Measurements from ENCODE around the gene FADS1.

The FADS1 gene

DNA sequence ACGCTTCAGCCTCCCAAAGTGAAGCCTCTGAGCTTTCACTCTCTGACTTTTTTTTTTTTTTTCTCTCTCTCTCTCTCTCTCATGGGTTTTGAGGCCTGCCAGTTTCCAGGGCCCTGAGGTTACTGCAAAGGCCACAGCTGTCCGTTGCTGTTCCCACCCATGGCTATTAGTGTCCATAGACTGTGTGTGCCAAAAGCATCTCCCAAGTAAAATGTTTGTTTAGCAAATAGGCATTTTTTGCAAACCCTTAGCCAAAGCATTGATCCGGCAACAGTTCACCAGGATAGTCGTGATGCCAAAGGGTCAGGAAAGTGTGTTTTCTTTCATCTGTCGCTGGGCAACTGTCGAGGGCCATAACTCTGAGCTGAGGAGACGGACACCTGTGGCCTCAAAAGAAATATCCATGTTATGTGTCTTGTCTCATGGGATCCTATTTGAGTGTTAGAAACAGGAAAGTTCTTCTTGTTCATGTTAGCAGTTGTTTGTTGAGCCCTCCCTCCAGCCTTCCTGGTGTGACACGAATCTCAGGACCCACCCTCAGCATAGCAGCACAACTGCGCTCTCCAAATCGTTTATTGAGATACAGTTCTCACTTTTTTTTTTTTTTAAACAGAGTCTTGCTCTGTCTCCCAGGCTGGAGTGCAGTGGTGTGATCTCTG, 29.7 kb upstream of the FADS1 start:
- no peak for DNase-seq (ENCODE audit: low read depth in 1 of 2, low spot score in 1 of 2)

DNA sequence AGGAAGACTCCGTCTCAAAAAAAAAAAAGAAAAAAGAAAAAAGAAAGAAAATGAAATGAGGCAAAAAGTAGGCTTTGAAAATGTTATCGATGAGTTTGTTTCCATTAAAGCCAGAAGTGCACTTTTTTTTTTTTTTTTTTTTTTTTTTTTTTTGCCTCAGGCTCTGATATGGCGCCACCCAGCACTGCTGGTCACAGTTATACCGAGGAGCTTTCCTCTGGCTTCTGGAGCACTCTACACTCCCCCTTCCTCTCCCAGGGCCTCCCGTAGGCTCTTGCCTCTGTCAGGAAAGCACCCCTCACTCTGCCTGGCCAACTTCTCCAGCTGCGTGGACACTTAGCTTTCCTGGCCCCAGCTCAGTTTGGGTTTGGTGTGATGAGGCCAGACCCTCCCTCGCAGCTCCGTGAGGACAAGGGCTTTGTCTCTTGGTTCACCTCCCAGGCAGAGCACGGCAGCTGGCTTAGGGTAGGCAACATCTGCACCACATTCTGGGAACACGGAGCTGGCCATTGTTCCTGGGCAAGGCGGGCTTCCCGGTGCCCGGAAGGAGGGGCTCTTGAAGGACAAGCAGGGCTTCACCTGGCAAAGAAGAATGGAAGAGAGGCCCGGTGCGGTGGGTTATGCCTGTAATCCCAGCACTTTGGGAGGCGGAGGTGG, 28.2 kb upstream of the FADS1 start:
- DNase-seq (ENCODE audit: low read depth in 1 of 2, low spot score in 1 of 2), result no peak

DNA sequence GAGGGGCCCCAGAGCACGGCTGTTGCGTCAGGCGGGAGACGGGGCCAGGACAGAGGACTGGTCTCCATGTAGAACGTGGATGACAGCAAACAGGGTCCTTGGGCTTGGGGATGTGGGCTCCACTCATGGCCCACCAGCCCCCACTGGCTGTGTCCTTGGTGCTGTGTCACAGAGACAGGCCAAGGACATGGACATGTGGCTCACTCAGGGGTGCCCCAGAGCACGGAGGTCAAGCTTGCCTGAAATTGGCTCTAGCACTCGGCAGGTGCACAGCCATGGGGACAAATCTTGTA, 25.7 kb upstream of the FADS1 start:
- DNase-seq (ENCODE audit: low read depth in 1 of 2, low spot score in 1 of 2), result no peak

DNA sequence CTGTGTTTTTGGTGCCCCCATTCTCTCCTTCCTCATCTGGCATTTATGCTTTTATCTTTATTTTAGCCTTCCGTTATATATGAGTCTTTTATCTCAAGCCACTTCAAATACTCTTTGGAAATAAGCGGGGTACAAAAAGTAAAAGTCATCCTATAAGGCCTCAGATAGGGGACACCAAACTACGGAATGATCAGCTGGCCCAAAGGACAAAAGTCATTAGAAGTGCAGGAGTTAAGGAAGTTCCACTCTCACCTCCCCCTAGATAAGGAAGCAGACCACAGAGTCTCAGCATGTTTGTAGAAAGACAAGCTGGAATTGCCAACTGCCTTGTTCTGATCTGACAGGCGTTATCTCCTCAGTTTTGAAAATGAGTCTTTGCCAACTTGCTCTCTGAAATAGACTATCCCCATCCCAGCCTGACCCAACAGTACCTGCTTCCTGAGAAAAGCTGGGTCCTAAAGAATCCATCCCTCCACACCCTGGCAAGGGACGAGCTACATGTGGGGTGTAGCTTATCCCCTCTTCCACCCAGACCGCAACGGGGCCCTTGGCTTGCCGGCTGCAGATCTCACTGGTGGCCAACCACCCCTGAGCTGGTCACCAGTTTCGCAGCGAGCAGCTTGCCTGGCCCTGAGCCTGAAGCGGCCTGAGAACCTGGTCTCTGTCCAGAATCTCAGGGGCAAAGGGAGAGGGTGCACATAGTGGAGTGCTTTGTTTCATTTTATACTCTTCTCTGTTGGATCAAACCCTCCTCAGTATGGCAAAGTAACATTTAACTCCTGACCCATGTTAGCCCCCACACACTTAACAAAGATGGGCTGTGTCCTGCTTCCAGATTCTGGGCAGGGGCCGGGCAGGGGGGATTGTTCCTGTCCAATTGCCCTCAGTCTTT, 25.1 kb upstream of the FADS1 start:
- no peak for DNase-seq (ENCODE audit: low read depth in 1 of 2, low spot score in 1 of 2)

DNA sequence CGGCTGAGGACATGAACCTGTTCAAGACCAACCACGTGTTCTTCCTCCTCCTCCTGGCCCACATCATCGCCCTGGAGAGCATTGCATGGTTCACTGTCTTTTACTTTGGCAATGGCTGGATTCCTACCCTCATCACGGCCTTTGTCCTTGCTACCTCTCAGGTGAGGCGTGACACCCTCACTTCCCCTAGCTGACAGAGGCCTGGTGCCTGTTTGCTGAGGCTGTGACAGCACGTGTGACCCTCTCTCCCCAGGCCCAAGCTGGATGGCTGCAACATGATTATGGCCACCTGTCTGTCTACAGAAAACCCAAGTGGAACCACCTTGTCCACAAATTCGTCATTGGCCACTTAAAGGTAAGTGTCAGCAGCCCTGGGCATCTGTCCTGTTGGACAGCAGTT, 23.6 kb upstream of the FADS1 start:
- DNase-seq (ENCODE audit: low read depth in 1 of 2, low spot score in 1 of 2), result no peak

DNA sequence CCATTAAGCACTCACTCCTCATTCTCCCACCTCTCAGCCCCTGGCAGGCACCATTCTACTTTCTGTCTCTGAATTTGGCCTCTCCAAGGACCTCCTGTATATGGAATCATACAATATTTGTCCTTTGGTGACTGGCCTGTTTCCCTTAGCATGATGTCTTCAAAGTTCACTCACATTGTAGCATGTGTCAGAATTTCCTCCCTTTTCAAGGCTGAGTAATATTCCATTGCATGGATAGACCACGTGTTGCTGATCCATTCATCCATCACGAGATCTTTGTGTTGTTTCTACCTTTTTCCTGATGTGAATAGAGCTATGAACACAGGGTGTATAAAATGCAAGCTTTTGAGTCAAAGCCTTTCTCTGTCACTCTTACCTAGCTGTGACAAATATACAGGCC, 22.9 kb upstream of the FADS1 start:
- DNase-seq (ENCODE audit: low read depth in 1 of 2, low spot score in 1 of 2), result no peak

DNA sequence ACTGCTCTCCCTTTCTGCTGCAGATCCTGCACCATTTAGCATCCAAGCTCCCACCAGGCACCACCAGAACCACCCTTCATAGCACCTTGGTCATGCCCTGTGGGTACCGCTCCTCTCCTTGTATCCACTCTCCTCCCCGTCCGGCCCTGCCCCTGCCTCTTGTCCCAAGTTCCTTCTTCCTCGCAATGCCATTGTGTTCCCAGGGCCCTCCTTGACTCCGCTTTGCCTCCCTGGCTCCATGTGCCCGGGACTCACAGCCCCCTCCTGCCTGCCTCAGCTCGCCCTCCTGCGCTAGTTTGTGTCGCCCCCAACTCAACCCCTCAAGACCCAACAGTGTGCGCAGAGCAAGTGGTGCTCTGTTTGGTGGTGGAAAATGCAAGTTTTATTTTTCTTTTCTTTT, 22.1 kb upstream of the FADS1 start:
- no peak for DNase-seq (ENCODE audit: low read depth in 1 of 2, low spot score in 1 of 2)

DNA sequence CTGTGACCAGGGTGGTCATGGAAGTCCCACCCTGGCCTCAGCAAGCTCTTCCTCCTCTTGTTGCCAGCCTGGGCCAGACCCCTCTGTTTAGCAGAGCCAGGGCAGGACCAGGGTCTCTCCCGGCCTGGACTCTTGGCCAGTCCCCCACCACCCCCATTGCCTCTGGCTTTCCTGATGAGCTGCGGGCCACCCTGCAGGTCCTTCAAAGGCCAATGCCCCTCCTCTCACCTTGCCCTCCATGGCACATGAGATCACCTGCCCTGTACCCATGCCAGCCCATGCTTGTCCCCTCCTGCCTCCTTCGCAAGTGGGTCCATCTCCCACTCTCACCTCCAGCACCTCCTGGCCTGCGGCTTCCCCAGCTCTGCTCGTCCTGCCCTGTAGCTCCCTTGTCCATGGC, 21.7 kb upstream of the FADS1 start:
- no peak for DNase-seq (ENCODE audit: low read depth in 1 of 2, low spot score in 1 of 2)

DNA sequence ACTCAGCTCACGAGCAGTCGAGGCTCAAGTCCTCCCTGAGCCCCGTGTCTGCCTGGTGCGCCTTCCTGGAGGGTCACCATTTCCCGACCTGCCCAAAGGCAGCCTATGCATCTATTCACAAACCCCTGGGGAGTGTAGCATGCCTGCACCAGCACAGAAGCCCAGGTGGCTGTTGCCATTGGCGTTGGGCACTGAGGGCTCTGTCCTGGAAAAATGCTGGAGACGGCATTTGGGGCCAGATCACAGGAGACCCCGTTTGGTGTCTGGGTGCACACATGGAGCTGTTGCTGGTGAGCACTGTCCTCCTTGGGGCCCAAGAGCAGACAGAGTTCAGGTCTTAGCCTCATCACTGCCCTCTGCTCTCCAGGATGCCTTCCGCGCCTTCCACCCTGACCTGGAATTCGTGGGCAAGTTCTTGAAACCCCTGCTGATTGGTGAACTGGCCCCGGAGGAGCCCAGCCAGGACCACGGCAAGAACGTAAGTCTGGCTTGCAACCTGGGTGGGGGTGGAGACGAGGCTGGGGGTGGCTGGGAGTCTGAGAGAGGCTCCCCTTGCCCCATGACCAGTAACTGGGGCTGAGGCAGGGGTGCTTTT, 20.7 kb upstream of the FADS1 start:
- DNase-seq (ENCODE audit: low read depth in 1 of 2, low spot score in 1 of 2), result no peak

DNA sequence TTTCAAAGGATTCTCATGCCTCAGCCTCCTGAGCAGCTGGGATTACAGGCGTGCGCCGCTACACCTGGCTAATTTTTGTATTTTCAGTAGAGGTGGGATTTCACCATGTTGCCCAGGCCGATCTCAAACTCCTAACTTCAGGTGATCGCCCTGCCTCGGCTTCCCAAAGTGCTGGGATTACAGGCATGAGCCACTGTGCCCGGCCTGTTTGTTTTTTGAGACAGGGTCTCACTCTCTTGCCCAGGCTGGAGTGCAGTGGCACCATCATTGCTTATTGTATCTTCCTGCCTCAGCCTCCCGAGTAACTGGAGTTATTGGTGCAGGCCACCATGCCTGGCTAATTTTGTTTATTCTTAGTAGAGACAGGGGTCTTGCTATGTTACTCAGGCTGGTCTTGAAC, 19.4 kb upstream of the FADS1 start:
- DNase-seq (ENCODE audit: low read depth in 1 of 2, low spot score in 1 of 2), result no peak

DNA sequence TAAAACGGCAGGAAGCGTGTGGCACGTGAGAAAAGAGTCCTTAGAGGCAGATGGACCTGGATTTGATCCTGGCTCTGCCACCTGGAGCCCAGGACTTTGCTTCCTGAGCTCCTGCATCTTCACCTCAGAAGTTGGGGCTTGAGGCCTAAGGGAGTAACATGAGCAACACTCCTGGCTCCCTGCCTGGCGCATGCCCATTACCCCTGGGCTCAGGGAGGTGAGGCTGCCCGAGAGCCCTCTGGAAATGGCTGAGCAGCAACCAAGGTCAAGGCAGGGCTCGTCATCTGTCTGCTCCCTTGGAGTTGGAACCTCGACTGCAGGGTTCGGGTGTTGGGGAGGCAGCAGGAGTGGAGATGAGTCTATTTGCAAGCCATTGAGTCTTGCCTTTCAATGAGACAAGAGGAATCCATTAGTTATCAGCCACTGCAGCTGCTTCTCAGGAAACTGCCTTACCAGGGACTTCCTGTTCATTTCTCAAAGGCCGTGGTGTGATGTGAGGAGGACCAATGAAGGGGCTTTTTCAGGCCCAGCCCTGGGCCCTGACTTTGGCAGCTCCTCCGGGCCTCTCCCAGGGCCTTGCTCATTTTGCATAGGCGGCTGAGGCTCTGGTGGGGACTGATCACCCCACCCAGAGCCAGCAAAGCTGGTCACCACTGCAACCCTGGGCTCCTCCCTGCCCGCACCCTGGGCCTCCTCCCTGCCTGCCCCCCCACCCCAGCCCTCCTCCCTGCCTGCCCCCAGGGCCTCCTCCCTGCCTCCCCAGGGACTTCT, 17.7 kb upstream of the FADS1 start:
- no peak for DNase-seq (ENCODE audit: low read depth in 1 of 2, low spot score in 1 of 2)

DNA sequence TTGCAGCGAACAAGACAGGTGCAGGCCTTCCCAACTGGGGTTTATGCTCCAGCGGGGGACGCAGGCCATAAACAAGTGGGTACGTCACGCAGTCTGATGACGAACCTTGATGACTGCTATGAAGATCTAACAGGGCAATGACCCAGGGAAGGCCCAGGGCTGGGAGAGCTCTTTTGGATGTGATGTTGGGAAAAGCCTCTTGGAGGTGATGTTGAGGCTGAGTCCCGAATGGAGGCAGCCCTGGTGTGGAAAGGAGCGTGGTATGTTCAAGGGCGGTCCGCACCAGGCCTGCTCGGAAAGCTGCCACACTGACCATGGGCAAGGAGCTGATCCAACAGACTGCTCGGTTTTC, 17.1 kb upstream of the FADS1 start:
- DNase-seq (ENCODE audit: low read depth in 1 of 2, low spot score in 1 of 2), result no peak

DNA sequence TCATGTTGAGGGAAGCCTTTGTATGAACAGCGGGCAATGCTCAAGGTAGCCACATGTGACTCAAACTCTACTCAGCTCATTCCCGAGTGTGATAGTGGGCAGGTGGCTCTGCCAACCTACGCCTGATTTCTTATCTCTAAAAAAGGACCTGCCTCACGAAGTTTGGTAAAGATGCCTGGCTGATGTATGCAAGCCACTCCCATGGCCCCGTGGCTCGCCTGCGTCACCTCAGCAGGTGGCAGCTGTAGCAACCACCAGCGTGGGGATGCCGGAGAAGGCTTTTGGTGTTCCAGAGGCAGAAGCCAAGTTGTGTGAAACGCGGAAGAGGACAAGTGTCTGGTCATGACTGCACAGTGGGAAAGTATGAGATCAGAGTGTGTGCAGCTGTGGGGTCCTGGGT, 16.7 kb upstream of the FADS1 start:
- DNase-seq (ENCODE audit: low read depth in 1 of 2, low spot score in 1 of 2), result no peak

DNA sequence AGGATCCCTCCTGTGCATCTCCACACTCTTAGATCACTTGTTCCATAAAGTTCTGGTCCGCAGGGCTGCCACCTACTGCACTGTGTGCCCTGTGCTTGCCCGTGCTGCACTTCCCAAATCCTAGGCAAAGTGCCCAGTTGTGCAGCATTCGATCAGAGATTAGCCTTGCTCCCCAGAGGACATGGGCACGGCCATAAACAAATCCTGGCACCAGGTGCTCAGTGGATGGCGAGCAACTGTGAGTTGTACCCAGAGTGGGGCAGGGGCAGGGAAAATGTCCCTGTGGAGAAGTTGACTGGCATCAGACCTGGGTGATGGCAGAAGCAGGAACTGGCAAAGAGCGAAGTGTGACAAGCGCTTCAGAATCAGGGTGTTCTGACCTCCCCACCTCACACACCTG, 16.0 kb upstream of the FADS1 start:
- no peak for DNase-seq (ENCODE audit: low read depth in 1 of 2, low spot score in 1 of 2)

DNA sequence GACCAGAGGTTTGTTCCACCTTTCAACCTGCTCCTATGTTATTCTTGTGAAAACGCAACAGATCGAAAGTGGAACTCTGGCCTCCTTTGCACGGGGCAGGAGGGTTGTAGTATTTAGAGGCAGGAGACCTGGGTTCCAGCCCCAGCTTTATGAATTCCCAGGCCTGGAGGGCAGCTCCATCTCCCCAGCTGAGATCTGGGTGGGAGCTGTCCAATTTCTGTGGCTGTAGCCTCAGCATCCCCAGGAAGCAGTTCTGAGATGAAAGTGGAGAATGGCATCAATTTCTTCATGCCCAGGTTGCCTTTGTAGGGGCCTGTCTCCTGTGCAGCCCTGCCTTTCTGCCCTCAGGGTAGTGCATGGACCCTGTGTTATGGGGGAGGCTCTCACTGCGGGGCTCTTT, 15.4 kb upstream of the FADS1 start:
- DNase-seq (ENCODE audit: low read depth in 1 of 2, low spot score in 1 of 2), result no peak

DNA sequence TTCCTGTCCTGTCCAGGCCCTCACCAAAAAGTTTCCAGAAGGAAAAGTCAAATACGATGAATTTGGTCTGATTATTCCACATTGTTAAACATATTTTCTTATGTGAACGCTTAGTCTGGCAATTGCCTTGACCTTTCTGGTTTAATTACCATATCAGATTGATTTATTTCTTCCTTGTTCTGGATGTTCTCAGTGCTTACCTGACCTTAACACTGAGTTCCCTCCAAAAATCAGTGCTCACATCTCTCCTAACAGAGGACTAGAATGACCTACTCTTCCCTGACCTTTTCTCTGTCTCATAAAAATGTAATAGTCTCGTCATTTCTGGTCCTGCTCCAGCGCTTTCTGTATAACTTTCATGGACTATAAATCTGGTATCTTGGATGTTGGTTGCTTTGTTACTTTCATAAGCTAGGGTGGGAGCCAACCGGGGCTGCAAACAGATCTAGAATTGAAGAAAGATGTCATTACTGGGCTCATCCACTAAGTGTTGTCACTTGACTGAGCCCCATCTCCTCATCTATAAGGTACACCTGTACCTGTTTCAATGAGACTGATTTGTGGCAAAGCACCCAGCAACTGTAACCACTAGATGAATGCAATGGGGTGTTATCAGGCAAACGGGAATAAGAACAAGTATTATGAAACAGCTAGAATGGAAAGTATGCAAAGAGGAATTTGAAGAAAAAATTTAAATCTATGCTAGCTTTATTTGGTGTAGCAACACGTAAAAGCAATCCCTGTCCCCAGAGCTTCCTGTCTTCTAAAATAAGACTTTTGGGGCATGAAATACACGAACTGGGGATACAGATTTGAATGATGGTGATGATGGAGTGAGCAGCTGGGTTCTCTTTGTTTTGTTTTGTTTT, 13.7 kb upstream of the FADS1 start:
- DNase-seq (ENCODE audit: low read depth in 1 of 2, low spot score in 1 of 2), result no peak

DNA sequence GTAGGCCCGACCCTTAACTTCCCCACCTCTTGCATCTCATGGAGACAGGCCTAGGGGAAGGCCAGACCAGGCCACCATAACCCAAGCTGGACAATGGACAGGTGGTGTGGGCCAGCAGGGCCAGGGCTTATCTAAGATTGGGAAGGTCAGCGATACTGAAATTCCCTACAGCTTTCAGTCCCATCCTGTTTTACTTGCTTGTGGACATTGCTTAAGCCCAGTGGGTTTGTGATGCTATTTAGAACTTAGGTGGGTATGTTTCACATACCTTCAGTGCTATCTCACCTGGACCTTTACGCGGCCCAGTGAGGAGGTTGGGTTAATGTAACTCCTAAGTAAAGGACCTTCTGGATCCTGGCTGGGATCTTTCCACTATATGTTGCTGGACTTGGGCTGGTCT, 13.0 kb upstream of the FADS1 start:
- no peak for DNase-seq (ENCODE audit: low read depth in 1 of 2, low spot score in 1 of 2)

DNA sequence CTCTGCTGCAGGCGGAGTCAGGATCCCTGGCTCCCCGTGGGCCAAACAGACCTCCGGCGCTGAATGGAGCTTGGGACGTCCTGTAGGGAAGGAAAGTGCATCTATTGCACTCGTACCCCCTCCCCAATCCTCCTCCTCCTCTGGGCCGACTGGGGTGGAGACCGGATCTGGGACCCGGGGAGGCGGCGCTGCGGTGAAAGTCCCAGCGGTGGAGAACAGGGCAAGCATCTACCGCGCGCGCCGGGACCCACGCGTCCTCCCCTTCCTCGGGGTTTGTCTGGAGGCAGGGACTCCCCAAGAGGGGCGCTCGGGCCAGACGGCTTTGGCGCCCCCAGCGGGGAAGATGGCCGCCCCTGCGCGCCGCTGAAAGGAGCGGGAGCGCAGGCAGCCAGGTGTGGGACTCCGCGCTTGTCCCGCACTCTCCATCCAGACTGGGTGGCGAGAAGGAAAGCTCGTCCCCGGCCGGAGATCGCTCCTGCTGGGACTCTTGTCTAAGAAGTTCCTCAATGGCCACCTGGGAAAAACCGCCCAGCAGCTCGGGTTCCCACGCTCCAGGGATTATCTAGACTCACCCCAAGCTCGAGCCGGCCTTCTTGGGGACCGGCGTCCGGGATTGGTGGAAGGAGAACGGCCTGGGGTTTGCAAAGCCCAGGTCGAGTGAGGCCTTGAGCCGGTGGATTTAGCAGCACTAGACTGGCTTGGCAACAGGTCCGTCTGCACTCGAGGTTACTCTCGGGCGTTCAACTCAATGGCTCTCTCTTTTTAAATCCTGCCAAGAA, 12.0 kb upstream of the FADS1 start:
- DNase-seq (ENCODE audit: low read depth in 1 of 2, low spot score in 1 of 2), result peak in 1 of 2 donors; percentile 8

DNA sequence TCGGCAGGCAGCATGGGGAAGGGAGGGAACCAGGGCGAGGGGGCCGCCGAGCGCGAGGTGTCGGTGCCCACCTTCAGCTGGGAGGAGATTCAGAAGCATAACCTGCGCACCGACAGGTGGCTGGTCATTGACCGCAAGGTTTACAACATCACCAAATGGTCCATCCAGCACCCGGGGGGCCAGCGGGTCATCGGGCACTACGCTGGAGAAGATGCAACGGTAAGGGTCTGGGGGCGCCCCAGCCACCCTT, 11.5 kb upstream of the FADS1 start:
- no peak for DNase-seq (ENCODE audit: low read depth in 1 of 2, low spot score in 1 of 2)
